C4-2B (cell line): ENCODE measurements around the gene INS.

Experiments used
- H3K27ac ChIP-seq: fragments of 450-650 bp; 2 replicates; pipeline ENCODE4 v1.5.1; 2017
- CTCF ChIP-seq: fragments of 450-650 bp; conservative IDR thresholded peaks from 2 replicates; pipeline ENCODE4 v1.5.1; 2017; ENCODE audit warnings: mild to moderate bottlenecking
- ZFX ChIP-seq: fragments of 450-650 bp; IDR thresholded peaks from 2 replicates; pipeline ENCODE4 v1.6.1; 2017

INS gene

GRCh38 chr11:2143799-2144543, 17.0 kb downstream of the INS start:
- TF ChIP-seq ZFX (no peak), CTCF (no peak)
- no peak overlapping the region for H3K27ac ChIP-seq

DNA sequence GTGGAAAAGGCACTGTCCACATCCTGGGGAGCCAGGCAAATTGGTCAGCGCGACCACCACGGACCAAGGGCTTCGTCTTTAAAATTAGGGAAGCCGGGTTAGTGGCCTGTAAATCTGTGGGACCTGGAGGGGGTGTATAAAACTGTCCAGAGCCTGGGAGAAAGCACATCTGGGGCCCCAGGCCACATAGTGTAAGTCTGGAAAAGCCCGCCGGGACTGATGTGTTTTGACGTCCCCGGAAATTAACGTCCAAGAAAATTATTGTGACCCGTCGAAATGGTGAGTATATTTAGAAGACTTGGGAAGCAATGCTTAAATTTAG, 17.6 kb downstream of the INS start:
- H3K27ac ChIP-seq = no peak overlapping the region
- no peak for TF ChIP-seq ZFX
- TF ChIP-seq CTCF = no peak

- no peak overlapping the region for H3K27ac ChIP-seq
- TF ChIP-seq ZFX (no peak), CTCF (no peak)
These were observed 18.2 kb downstream of the INS start for GRCh38 chr11:2142762-2143202.

- no peak overlapping the region for H3K27ac ChIP-seq
- TF ChIP-seq ZFX (no peak), CTCF (no peak)
These were observed 18.7 kb downstream of the INS start for GRCh38 chr11:2142300-2142759.

DNA sequence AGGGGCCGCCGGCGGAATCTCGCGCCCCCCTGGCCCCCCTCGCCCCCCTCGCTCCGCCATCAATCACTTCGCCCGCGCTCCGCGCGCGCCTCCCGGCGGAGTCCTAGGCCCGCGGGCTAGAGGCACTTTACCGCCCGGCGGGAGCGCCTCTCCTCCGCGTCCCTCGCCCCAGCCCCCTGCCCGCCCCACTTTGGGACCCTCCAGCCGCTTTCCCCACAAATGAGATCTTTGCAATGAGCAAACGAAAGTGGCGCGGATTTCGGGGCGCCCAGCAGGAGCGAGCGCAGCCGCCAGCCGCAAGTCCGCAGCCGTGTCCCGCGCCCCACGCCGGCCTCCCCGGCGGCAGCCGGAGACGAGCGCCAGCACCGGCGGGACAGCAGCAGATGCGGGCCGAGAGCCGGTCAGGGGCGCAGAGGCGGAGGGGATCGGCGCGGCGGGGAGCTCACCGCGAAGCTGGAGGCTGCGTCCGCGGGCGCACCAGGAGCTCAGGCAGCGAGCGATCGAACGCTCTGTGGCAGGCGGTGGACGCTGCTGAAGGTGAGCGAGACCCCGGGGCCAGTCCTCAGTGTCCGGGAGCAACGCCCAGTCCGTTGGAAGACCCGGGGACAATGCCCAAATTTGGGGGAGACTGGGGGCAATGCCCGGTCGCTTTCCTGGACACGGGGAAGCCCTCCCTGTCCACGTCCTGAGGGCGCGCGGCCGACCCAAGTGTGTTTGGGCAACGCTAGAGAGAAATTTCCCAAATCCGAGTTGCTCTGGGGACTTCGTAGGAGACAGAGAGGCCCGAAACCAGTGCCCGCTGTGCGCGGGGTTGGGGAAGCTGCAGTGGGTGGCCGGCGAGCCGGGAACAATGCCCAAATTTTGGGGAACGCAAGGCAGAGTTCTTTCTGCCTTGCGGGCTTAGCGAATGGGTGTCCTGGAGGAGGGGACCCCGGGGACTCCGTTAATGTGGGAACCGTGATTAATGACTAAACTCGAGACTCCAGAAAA, 20.3 kb downstream of the INS start:
- TF ChIP-seq ZFX = no peak
- TF ChIP-seq CTCF = no peak
- no peak overlapping the region for H3K27ac ChIP-seq

DNA sequence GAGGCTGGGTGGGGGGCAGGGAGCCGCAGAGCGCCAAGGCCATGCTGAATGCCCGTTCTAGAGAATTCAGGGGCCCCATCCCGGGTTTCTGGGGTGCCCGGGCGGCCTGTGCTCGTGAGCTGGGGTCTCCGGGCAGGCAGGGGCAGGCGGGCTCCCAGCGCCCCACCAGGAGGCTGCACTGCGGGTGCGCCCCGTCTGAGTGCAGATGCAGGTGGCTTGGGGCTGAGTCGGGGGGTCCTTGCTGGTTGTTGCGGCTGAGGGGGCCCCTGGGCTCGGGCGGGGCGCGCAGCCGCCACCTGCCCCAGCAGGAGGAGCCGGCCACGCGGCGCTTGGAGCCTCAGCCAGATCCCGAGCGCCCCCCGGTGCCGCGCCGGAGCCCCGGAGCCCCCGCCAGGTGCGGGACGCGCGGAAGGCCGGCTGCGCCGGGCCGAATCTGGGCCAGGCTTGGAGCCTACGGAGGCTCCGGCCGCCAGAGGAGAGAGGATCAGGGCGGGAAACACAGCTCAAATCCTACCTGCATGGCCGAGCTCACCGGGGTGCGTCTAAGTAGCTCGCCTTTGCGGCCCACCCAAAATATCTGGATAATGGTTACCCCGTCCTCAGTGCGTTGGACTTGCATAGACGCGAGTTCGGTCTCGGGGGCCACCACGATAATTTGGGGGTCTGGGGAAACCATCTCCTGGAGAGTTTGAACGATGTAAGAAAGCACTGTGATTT, 21.2 kb downstream of the INS start:
- no peak overlapping the region for H3K27ac ChIP-seq
- no peak for TF ChIP-seq ZFX
- no peak for TF ChIP-seq CTCF
